Stimulated activated CD8-positive, alpha-beta memory T cell treated with anti-CD3 and anti-CD28 coated beads, Interleukin-4, amount 100 ng/mL, for 48 hours (primary cell): ENCODE results near the gene DPYSL5.
"Not testable (repeated sequence)": the region's sequence is repeated elsewhere in the genome, so short reads cannot be mapped to it uniquely, and the experiment has no call there.

ENCODE experiments used
- DNase-seq: peaks from one replicate; pipeline ENCODE4 v3.0.0-alpha.2; 2020

The DPYSL5 gene

GRCh38 chr2:26847655-26848335, at the start of gene DPYSL5:
DPYSL5 (plus strand) TSS chr2:26848132; CDS start chr2:26898500, 50,368 bp downstream.
- DNase-seq = peak; percentile 30

GRCh38 chr2:26801328-26801727, 46.6 kb upstream of the DPYSL5 start:
- DNase-seq = no peak

- DNase-seq = no peak
These were observed 46.1 kb upstream of the DPYSL5 start for GRCh38 chr2:26801796-26802195.

- DNase-seq = no peak
These were observed 42.7 kb upstream of the DPYSL5 start for GRCh38 chr2:26805241-26805676.

- DNase-seq = no peak
These were observed 40.0 kb upstream of the DPYSL5 start for GRCh38 chr2:26807788-26808460.

- no peak for DNase-seq
These were observed 38.7 kb upstream of the DPYSL5 start for GRCh38 chr2:26809211-26809610.

- DNase-seq = no peak
These were observed 37.9 kb upstream of the DPYSL5 start for GRCh38 chr2:26809876-26810577.

- DNase-seq = no peak
These were observed 36.7 kb upstream of the DPYSL5 start for GRCh38 chr2:26811261-26811660.

- DNase-seq = no peak
These were observed 35.9 kb upstream of the DPYSL5 start for GRCh38 chr2:26811791-26812694.

GRCh38 chr2:26812731-26813130, 35.2 kb upstream of the DPYSL5 start:
- DNase-seq = no peak

GRCh38 chr2:26814072-26814765, 33.7 kb upstream of the DPYSL5 start:
- DNase-seq = not testable (repeated sequence)

- no peak for DNase-seq
These were observed 31.0 kb upstream of the DPYSL5 start for GRCh38 chr2:26816893-26817292.

GRCh38 chr2:26818255-26818654, 29.7 kb upstream of the DPYSL5 start:
- no peak for DNase-seq

GRCh38 chr2:26818972-26819371, 29.0 kb upstream of the DPYSL5 start:
- no peak for DNase-seq

GRCh38 chr2:26820932-26821331, 27.0 kb upstream of the DPYSL5 start:
- no peak for DNase-seq

- DNase-seq = no peak
These were observed 25.1 kb upstream of the DPYSL5 start for GRCh38 chr2:26822877-26823276.

- DNase-seq = no peak
These were observed 9.6 kb upstream of the DPYSL5 start for GRCh38 chr2:26838121-26838906.

GRCh38 chr2:26840937-26841610, 6.9 kb upstream of the DPYSL5 start:
- no peak for DNase-seq

GRCh38 chr2:26843041-26843440, 4.9 kb upstream of the DPYSL5 start:
- DNase-seq = no peak

- DNase-seq = no peak
These were observed 2.9 kb upstream of the DPYSL5 start for GRCh38 chr2:26845021-26845420.
